GM18511 (cell line): ENCODE measurements around the gene TPH1.
"Not testable (repeated sequence)": the region's sequence is repeated elsewhere in the genome, so short reads cannot be mapped to it uniquely, and the experiment has no call there.

Experiments used
- ATAC-seq: cut with Tn5 transposase; IDR thresholded peaks from one replicate; pipeline ENCODE4 v1.9.1; 2021; ENCODE audit warnings: mild to moderate bottlenecking, moderate library complexity; ENCODE audit not compliant: unreplicated experiment

The TPH1 gene

DNA sequence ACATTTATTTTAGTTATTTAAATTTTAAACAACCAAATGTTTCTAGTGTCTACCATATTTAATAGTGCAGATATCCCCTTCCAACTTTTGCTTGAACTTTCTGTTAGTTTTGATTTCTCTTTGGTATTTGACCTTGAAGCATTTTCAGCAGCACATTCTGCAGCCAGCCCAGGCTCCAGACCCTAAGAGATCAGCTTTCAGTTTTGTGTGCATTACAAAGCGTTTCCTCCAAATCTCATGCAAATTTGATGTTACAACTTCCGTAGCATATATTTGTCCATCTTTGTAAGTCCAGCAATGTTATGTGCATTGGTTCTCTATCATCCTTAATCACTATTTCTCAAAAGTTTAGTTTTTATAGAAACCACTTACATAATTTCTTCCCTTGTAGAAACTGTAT lies 18.6 kb downstream of the TPH1 start:
- no peak for ATAC-seq

DNA sequence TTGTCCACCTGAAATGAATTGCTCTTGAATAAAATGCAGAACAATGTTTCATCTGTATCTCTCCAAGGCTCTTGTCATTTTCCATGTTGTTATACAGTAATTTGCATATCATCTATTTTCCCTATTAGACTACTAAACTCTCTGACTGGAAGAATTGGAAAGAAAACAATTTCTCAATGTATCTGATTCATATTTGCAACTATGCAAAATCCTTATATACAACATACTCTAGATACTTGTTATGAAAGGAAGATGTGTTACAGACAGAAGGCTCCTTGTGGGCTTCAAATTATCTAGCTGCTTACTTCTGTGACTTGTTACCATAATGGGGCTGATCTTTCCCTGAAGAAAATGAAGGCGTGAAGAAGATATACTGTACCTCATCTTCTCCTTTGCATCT lies 23.6 kb downstream of the TPH1 start:
- ATAC-seq, result no peak

DNA sequence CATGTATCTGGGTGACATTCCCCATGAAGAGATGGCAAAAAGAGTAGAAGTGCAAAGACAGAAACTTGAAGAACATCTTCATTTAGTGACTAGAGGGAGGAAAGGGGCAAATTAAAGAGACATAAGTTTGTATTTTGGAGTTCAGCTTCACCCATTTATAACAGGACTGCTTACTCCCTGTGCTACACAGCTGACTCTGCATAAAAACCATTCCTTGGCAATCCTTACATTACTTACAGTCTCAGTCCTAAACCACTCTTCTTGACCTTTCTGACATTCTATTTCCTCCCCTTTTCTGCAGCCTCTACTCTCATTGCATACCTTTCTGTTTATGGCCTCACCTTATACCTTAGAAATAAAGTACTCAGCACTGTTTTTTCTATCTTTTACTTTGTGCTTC lies 26.4 kb downstream of the TPH1 start:
- ATAC-seq, result no peak

DNA sequence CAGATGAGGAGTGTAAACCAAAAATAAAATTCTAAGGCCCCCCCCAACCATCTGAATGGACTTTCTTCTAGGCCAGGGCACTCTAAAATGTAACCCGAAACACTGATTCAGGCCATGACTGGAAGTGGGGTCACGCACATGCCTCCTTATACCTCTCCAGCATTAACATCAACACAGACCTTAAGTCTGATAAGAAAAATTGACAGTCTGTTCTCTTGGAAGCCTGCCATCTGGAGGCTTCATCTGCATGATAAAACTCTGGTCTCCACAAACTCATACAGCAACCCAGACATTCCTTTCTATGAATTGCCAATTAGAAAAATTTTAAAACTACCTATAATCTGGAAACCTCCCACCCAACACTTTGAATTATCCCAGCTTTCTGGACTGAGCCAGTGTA lies 29.3 kb downstream of the TPH1 start:
- ATAC-seq, result no peak

DNA sequence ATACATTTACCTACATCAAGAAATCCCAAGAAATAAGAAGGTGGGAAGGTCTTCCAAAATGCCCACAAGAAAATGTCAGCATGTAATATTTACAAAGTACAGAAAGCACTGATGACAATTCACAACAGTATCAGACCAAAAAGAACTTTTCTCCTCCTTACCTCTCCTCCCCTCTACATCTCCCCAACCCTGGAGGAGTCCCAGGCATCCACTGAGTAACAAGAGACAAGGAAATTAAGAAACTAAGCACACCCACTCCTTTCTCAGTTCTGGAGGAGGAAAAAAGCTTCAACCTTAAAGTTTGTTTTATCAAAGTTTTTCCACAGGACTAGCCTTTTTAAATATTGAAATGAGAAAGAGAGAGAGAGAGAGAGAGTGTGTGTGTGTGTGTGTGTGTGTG lies 31.2 kb downstream of the TPH1 start:
- ATAC-seq, result no peak

DNA sequence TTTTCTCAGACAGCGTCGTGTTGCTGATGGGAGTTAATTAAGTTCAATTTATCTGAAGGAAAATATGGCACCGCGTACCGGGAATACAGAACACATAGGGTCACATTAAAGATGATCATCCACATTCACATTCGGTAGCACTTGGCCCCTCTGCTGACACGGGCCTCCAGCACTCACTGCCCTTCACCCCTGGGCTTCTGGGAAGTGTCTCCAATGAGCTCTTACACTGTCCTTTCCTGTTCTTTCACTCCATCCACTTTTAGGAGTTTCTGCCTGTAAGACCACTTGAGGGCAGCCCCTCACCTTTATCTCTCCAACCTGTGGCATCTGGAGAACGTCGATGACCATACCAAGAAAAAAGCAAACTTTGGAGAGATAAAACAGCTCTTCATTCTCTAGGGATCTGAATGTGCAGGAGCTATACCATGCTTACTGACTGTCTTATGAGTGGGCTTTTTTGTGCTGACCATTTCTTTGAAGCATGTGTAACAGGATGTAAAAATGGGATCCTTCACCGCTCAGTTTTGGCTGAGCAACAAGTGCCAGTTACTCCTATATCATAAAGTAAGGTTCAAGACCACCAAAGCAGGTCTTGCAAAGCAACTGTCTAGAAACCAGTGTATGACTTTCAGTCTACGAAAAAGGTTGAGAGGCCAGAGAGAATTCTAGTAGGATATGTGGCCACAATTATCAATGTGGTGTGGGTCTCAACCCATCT lies 32.1 kb downstream of the TPH1 start:
- ATAC-seq, result no peak

DNA sequence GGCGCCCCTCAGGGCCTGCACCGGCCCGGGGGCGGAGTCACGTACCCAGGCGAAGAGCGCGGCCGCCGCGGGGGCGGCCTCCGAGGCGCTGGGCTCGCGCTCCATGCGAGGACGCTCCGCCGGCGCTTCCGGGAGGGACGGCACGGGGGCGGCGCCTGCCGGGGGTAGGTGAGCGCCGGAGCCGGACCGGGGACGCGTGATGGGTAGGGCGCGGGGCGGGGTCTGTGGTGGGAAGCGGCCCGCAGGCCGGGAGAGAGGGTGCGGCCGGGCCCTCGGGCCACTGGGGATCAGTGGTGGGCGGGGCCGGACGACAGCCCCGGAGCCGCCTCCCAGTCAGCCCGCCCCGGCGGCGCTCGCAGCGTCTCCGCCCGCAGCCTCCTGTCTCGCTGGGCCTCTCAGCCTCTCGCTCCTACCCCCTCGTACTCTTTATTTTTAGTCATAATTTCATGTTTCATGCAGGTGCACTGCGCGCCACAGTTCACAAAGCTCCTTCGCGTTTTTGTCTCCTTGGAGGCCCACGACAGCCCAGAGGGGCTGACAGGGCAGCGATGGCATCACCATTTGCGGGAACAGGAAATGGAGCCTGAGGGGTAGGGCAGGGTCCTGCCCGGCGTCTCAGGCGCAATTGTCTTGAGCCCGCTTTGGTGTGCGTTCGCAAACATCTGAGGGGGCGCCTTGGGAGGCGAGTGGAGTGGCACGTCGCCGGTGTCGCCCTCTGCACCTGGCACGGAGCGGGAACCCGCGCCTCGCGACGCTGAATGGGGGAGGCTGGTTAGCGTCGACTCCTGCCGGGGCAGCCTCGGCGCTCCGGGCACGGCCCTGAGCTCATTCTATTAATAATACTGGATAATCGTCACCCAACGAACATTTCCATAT lies 32.9 kb downstream of the TPH1 start, which contains the start of gene SERGEF:
SERGEF (minus strand) TSS at position 142 of the 876 bp plus-strand sequence; CDS start at position 105, 37 bp downstream.
- peak; percentile 92 for ATAC-seq

DNA sequence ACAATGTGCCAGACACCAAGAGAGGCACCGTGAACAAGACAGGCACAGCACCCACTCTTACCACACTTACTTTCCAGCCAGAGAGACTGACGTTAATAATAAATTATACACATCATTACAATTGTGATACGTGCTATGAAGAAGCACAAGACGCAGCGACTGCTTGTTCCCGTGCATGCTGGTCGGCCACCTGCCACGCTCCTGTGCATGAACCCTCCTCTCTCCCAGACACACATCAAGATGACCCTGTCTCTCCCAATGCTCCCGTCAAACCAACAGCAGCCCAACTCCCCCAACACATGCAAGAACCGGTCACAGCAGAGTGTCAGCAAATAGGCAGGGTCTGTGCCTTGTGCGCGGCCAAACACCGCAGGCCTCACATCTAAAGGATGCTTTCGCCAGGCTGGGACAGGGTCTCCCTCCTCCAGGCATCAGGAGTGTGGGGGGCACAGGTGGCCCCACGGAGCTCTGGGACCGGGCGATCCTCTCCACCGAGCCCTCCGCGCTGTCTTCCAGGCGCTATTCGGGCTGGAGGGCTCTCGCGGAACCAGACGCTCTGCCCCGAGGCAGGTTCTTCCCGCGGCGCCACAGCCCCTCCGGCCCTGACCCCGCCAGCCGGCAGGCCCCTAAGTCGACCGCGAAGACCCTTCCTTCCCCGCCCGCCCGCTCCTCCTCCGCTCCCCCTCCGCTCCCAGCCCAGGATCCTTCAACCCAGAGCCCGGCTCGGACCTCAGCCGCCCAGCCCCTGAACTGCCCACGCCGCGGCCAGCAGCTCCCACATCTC lies 33.8 kb downstream of the TPH1 start:
- ATAC-seq, result peak; percentile 4

DNA sequence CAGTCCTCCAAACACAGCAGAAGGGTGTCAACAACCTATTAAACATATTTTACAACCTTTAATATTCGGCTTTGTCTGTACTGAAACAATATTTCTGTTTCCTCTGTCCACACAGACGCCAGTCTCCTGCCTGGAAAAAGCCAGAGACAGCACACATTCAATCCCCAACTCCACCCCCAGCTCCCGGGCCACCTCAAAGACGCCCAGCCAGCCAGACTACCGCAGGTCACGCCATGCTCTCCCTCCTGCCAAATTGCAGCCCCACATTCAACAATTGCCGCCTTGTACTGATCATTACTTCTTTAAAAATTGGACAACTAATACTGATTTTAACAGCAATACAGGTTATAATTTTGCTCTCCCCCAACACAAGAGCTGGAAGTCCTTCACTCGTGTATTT lies 34.4 kb downstream of the TPH1 start:
- ATAC-seq, result no peak

DNA sequence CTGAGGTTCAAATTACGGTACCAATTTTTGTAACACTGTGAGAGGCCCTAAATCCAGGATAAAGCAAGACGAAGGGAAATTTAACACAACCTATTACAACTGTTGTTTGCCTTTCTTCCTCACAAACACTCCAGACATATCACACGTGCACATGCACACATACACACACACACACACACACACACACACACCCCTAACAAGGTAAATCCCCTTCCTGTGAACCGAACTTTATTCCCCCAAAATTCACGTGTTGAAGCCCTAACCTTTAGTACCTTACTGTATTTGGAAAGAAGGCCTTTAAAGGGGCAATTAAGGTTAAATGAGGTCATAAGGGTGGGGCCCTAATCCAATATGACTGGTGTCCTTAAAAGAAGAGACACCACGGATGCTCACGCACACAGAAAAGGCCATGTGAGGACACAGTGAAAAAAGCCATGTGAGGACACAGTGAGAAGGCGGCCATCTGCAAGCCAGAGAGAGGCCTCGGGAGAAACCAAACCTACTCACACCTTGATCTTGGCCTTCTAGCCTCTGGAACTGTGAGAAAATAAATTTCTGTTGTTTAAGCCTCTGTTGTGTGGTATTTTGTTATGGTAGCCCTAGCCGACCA lies 35.0 kb downstream of the TPH1 start:
- ATAC-seq, result no peak

DNA sequence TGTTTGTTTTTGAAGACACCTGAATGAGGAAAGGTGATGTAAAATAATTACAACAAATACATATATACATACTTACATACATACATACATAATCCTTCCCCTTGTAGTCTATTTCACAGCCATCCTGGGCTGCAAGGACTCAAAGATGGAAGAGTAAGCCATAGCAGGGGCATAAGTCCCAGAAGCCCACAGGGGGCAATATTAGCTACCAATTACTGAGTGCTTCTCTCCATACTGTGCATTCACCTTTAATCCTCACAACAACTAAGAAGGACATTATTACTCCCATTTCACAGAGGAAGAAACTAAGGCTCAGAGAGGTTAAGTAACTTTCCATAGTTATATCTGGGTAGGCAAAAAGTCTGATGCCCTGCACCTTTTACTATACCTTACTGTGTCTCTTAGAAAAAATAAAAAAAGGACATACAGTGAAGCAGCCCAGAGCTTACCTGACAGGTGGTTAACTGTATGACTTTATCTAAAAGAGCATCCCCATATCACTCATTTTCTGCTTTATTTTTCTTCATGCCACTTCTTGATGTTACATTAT lies 35.9 kb downstream of the TPH1 start:
- no peak for ATAC-seq

DNA sequence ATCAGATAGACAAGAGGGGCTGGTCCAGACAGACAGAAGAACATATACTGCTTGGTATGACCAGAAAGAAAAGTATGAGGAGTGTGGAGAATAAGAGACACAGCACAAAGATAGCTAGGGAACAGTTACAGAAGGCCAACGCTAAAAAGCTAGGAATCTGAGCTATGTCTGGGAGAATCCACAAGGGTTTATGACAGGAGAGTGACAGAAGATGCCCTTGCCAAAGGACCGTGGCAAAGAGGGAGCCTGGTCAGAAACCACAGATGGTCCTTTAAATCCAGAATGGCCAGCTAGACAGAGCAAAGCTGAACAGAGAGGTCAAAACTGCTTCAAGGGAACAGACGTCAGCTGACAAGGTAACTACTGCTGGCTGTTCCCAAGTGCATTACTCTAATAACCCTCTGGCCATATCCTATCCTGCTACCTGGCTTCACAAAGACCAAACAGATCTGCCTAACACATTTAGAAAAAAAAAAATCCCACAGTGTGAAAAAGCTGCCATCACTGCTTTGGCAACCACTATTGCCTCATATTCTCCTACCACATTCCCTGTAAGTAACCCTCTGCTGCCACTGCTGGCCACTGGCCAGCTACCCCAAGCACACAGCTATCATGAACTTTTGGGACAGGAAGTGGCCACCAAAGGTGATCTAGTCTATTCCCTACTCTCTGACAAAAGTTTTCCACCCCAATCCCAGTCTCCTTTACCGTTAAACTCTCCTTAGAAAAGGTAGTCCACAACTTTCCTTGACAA lies 40.5 kb downstream of the TPH1 start:
- no peak for ATAC-seq

DNA sequence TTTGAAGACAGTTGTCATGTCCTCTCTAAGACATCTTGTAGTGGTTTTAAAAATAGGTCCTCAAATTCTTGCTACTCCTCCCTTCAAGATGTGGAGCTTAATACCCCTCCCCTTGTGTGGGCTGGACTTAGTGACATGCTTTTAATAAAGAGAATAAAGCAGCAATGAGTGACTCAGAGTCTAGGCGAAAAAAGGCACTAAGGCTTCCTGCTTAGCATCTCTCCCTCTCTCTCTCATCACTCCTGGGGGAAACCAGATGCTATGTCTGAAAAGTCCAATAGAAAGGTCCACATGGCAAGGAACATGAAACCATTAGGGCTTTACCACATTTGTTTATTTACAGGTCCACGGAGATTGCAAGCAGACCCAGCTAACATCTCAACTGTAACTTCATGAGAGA lies 44.9 kb downstream of the TPH1 start:
- peak; percentile 18 for ATAC-seq

DNA sequence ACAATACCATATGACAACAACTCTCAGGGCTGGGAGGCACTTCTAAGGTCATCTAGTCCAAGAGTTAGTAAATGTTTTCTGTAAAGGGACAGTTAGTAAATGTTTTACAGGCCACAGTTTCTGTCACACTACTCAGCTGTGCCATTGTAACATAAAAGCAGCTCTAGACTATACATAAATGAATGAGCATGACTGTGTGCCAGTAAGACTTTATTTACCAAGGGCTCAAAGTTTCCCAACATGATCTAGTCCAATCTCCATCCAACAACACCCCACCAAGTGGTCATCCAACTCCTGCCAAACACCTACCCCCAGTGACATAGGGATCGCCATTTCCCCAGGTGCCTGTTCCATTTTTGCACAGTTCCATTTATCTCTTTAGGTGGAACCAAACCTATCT lies 45.3 kb downstream of the TPH1 start:
- ATAC-seq, result peak; percentile 88

DNA sequence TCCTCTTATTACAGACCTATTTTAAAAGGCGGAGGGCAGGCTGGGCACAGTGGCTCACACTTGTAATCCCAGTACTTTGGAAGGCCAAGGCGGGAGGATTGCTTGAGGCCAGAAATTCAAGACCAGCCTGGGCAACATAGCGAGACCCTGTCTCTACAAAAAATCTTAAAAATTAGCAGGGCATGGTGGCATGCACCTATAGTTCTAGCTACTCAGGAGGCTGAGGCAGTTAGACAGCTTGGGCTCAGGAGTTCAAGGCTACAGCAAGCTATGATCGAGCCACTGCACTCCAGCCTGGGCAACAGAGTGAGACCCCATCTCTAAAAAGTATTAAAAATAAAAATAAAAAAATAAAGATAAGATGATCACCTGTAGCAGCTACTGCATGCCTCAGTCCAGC lies 45.9 kb downstream of the TPH1 start:
- ATAC-seq, result not testable (repeated sequence)
